Measurements from ENCODE around the gene ASIC2. TPM values are rescaled to one million over a fixed set of nuclear protein-coding genes. Genes with fewer than 3 reads are reported as not detected.

Gene ASIC2
- total and polyA plus RNA-seq, 10 donors, result not detected

DNA sequence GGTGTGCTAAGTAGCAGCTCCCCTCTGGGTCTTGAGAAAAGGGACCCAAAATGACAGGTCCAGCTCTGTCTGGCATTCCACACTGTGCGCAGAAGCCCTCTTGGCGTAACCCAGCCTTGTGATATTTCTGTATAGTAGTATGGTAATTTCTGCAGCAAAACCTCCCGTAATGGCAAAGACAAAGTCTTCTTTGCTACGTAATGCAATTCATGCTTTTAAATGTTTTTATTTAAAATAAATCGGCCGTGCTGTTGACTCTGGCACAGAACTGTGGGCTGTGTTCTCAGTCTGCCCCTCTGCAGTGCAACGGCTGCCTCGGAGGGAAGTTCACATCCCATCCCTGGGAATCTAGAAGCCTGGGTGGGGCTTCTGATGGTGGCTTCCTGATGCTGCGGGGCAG is 75.2 kb downstream of the ASIC2 start:
- Histone ChIP-seq H3K36me3 (no peaks in the 10 kb centered on the region), H3K27me3 (replicated peaks in 1 of 7) (peaks cover 0 to 39% (median 0%) of the 10 kb centered on the region in 7 donors), H3K27ac (no peak overlapping the region), H3K4me1 (no peaks in the 10 kb centered on the region), H3K4me3 (no peak overlapping the region), H3K9me3 (no peaks in the 10 kb centered on the region)
- DNase-seq, result no peak
- WGBS, 5 donors, result 79 to 86% (median 85%) methylated on average over 9 of the region's 9 CpGs
- TF ChIP-seq POLR2A (IDR thresholded peaks at IDR 0.05) (no peak), POLR2AphosphoS5 (IDR thresholded peaks at IDR 0.05) (no peak)
- intact Hi-C loops (cut with DNase I; ENCODE audit: low total_unique reads), result no loop called here

- H3K36me3 ChIP-seq, result no peaks in the 10 kb centered on the region
- WGBS, 5 donors, result 64 to 80% (median 70%) methylated on average over 2 of the region's 2 CpGs
- no peaks in the 10 kb centered on the region for H3K9me3 ChIP-seq
- no peak for TF ChIP-seq POLR2A (IDR thresholded peaks at IDR 0.05)
- no peak for TF ChIP-seq CTCF (IDR thresholded peaks at IDR 0.05 in 8 of 11, conservative IDR thresholded peaks at IDR 0.05 in 3 of 11)
- no peak for TF ChIP-seq POLR2AphosphoS5 (IDR thresholded peaks at IDR 0.05)
- no peak overlapping the region for H3K4me3 ChIP-seq
- no peaks in the 10 kb centered on the region for H3K4me1 ChIP-seq
- intact Hi-C loops (cut with DNase I; ENCODE audit: low total_unique reads), result no loop called here
- no peak for DNase-seq
- peaks cover 0 to 53% (median 0%) of the 10 kb centered on the region in 7 donors for H3K27me3 ChIP-seq (replicated peaks in 1 of 7)
- H3K27ac ChIP-seq, result no peak overlapping the region
Observed at GRCh38 chr17:33214996-33215395, 78.1 kb downstream of the ASIC2 start.

DNA sequence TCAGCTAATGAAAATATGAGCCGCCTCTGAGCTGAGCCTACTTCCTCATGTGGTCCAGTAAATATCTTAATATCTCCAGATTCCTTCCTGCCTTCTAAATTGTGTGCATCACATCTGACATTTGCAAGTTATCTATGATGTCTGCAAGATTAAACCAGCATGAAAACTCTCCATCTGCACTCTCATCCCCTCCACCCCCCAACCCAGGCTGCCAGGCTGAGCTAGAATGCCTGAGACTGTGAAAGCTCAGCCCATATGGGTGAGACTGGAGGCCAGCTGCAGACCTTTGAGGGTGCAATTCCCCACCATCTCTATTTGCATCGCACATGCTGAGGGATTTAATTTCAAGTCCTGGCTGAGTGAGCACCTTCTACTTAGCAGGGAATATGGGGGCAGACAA is 82.8 kb downstream of the ASIC2 start:
- H3K27me3 ChIP-seq (replicated peaks in 1 of 7), result peaks cover 0 to 44% (median 0%) of the 10 kb centered on the region in 7 donors

DNA sequence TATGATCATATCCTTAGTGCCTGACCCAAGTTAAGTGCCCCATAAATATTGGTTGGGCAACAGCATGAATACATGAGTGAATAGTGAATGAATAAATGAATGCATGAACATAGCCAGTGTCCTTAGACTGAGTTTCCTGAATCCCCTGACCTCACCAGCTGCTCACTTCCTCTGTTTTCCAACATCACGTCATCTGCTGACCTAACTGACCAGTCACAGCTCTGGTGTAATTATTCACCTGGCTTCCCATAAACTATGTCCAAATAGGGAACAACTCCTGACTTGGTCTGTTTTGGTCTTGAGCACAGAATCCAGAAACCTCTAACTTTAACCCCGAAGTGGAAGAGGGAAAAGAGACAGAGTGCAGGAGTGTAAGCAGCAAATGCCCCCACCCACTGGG is 83.4 kb downstream of the ASIC2 start:
- Histone ChIP-seq H3K27me3 (replicated peaks in 1 of 7) (peaks cover 0 to 49% (median 0%) of the 10 kb centered on the region in 7 donors), H3K4me3 (no peak overlapping the region), H3K9me3 (no peaks in the 10 kb centered on the region), H3K27ac (no peak overlapping the region), H3K4me1 (no peaks in the 10 kb centered on the region), H3K36me3 (no peaks in the 10 kb centered on the region)
- intact Hi-C loops (cut with DNase I; ENCODE audit: low total_unique reads), result no loop called here
- no peak for DNase-seq
- WGBS, 5 donors, result 13 to 62% (median 26%) methylated on average over 2 of the region's 2 CpGs
- TF ChIP-seq CTCF (IDR thresholded peaks at IDR 0.05 in 8 of 11, conservative IDR thresholded peaks at IDR 0.05 in 3 of 11) (no peak), POLR2AphosphoS5 (IDR thresholded peaks at IDR 0.05) (no peak), POLR2A (IDR thresholded peaks at IDR 0.05) (no peak)

More for the DNA sequence above, 82.8 kb downstream of the ASIC2 start:
- Histone ChIP-seq H3K4me1 (no peaks in the 10 kb centered on the region), H3K4me3 (no peak overlapping the region), H3K9me3 (no peaks in the 10 kb centered on the region), H3K27ac (no peak overlapping the region), H3K36me3 (no peaks in the 10 kb centered on the region)
- intact Hi-C loops (cut with DNase I; ENCODE audit: low total_unique reads), result no loop called here
- TF ChIP-seq POLR2A (IDR thresholded peaks at IDR 0.05) (no peak), CTCF (IDR thresholded peaks at IDR 0.05 in 8 of 11, conservative IDR thresholded peaks at IDR 0.05 in 3 of 11) (no peak), POLR2AphosphoS5 (IDR thresholded peaks at IDR 0.05) (no peak)
- WGBS, 5 donors, result 43 to 73% (median 51%) methylated on average over 2 of the region's 2 CpGs
- no peak for DNase-seq

- Histone ChIP-seq H3K4me1 (no peaks in the 10 kb centered on the region), H3K4me3 (no peak overlapping the region), H3K27me3 (replicated peaks in 1 of 7) (peaks cover 0 to 68% (median 0%) of the 10 kb centered on the region in 7 donors), H3K36me3 (no peaks in the 10 kb centered on the region), H3K27ac (no peak overlapping the region), H3K9me3 (no peaks in the 10 kb centered on the region)
- intact Hi-C loops (cut with DNase I; ENCODE audit: low total_unique reads), result no loop called here
- no peak for DNase-seq
- TF ChIP-seq POLR2A (IDR thresholded peaks at IDR 0.05) (no peak), POLR2AphosphoS5 (IDR thresholded peaks at IDR 0.05) (no peak), CTCF (IDR thresholded peaks at IDR 0.05 in 8 of 11, conservative IDR thresholded peaks at IDR 0.05 in 3 of 11) (no peak)
- 84 to 98% (median 95%) methylated on average over 4 of the region's 4 CpGs for WGBS, 5 donors
Observed at GRCh38 chr17:33207231-33207630, 85.9 kb downstream of the ASIC2 start.
